PC-3 (cell line): ENCODE measurements around the gene LIM2. TPM values are rescaled to one million over a fixed set of nuclear protein-coding genes. Genes with fewer than 3 reads are reported as not detected.
A peak's percentile ranks its signal among the peaks of the same experiment; 100 is the strongest.

Experiments used
- ATAC-seq: fragments of 200-7000 bp; cut with Tn5 transposase; 2 replicates; pipeline ENCODE4 v1.9.1; 2020; ENCODE audit warnings: mild to moderate bottlenecking, moderate library complexity
- BruUV-seq: library from RNA; stranded (reverse); fragments of 400-500 nt; replicated peaks from 2 replicates; lab custom pipeline; 2021; lab: Mats Ljungman, UMichigan
- CTCF ChIA-PET: fragments of 300-600 bp; sonication (Branson Sonifier 250); formaldehyde crosslinking; loops from one replicate; lab custom pipeline; 2022; ENCODE audit warnings: antibody characterized with exemption; lab: Charles Lee
- POLR2A ChIA-PET: fragments of 300-600 bp; sonication (Branson Sonifier 250); formaldehyde crosslinking; loops from one replicate; lab custom pipeline; 2022; ENCODE audit warnings: antibody characterized with exemption; ENCODE audit not compliant: unreplicated experiment; lab: Charles Lee
- DNase-seq: peaks from one replicate; pipeline ENCODE4 v3.0.0-alpha.2; 2015
- H2AFZ ChIP-seq: fragments of 300-600 bp; sonication (generic); 2 replicates; pipeline ENCODE4 v1.6.0; 2016; ENCODE audit warnings: antibody characterized with exemption, low read length
- H3F3A ChIP-seq: fragments of 300-600 bp; sonication (generic); one replicate; pipeline ENCODE4 v1.6.0; 2017; ENCODE audit warnings: antibody characterized with exemption, low read length, control low read depth, mild to moderate bottlenecking; ENCODE audit not compliant: unreplicated experiment
- H3K27ac ChIP-seq: fragments of 300-600 bp; sonication (generic); 2 replicates; pipeline ENCODE4 v1.5.1; 2016; ENCODE audit warnings: mild to moderate bottlenecking, low read length
- H3K27me3 ChIP-seq: fragments of 300-600 bp; sonication (generic); 2 replicates; pipeline ENCODE4 v1.6.1; 2016; ENCODE audit warnings: low read length, mixed read lengths
- H3K36me3 ChIP-seq: fragments of 300-600 bp; sonication (generic); 2 replicates; pipeline ENCODE4 v1.6.1; 2016; ENCODE audit warnings: low read depth, mixed run types, low read length, mixed read lengths
- H3K4me1 ChIP-seq: fragments of 300-600 bp; sonication (generic); 2 replicates; pipeline ENCODE4 v1.5.1; 2016; ENCODE audit warnings: low read length; ENCODE audit not compliant: insufficient read depth
- H3K4me2 ChIP-seq: fragments of 300-600 bp; sonication (generic); 2 replicates; pipeline ENCODE4 v1.6.0; 2016; ENCODE audit warnings: low read length
- H3K4me3 ChIP-seq: fragments of 300-600 bp; sonication (generic); 2 replicates; pipeline ENCODE4 v1.5.1; 2016; ENCODE audit warnings: mild to moderate bottlenecking, low read length, mixed read lengths
- H3K79me2 ChIP-seq: fragments of 300-600 bp; sonication (generic); 2 replicates; pipeline ENCODE4 v1.6.1; 2017; ENCODE audit warnings: low read length, mixed read lengths
- H3K9ac ChIP-seq: fragments of 300-600 bp; sonication (generic); 2 replicates; pipeline ENCODE4 v1.6.0; 2016; ENCODE audit warnings: mild to moderate bottlenecking, low read length
- H3K9me2 ChIP-seq: fragments of 300-600 bp; sonication (generic); replicated peaks from 2 replicates; pipeline ENCODE4 v1.6.1; 2016; ENCODE audit warnings: mixed run types, low read length, mixed read lengths
- H3K9me3 ChIP-seq: fragments of 300-600 bp; sonication (generic); 2 replicates; pipeline ENCODE4 v1.6.1; 2016; ENCODE audit warnings: low read length, mixed read lengths
- H4K20me1 ChIP-seq: fragments of 300-600 bp; sonication (generic); 2 replicates; pipeline ENCODE4 v1.6.1; 2016; ENCODE audit warnings: low read length, mixed read lengths
- CTCF ChIP-seq: fragments of 300-600 bp; sonication (generic); conservative IDR thresholded peaks from 2 replicates; pipeline ENCODE4 v1.5.1; 2017; ENCODE audit warnings: antibody characterized with exemption, low read depth, mild to moderate bottlenecking, low read length
- EZH2 ChIP-seq: fragments of 300-600 bp; sonication (generic); IDR thresholded peaks from one replicate; pipeline ENCODE4 v1.6.1; 2017; ENCODE audit warnings: antibody characterized with exemption, mild to moderate bottlenecking, low read length; ENCODE audit not compliant: unreplicated experiment
- EZH2phosphoT487 ChIP-seq: fragments of 300-600 bp; sonication (generic); IDR thresholded peaks from 2 replicates; pipeline ENCODE4 v1.6.1; 2018; ENCODE audit warnings: mild to moderate bottlenecking, antibody characterized with exemption, low read length, borderline replicate concordance
- intact Hi-C: fragments of 100-400 bp; cut with micrococcal nuclease; formaldehyde crosslinking; loops from 2 replicates; pipeline ENCODE4 v1.9.0; 2023
- total RNA-seq: library from RNA; depleted of rRNA; stranded (reverse); fragments of >200 nt; gene quantifications from 2 replicates; pipeline ENCODE4 v1.2.3, GENCODE V29; 2014

The LIM2 gene
- total RNA-seq, 1 experiment from 2014 or later: not detected

DNA sequence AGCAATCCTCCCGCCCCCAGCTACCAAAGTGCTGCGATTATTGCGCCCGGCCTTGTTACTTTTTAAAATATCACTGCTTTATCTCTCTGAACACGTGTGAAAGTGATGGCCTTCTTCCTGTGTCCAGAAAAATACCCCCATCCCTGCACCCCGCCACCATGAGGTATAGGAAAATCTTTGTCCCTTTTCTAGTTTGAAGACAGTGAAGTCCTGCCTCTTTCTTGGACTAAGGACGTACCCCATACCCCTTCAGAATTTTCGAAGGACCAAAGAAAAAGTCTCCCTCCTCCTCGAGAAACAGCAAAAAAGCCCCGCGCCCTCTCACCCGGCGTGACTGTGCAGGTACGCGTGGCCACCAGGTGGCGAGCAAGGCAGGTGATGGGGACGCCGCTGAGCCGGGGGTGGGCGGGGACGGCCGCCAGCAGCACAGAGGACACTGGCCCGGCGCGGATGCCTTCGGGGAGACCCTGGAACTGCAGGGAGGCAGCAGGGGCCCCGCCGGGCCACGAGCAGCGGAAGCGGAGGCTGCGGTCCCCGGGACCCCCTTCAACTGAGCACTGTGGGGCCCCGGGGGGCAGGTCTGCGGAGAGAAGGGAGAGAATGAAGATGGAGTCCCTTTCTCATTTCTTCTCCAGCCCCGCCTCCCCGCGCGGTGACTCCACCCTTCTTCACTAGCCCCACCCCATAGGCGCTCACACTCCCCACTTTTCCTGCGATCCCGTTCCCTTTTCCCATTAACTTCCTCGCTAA lies 49.0 kb downstream of the LIM2 start:
- ChIA-PET CTCF (interaction anchor here (1.3 to 1.4 kb wide), 3 partner anchors 21 to 318 kb away, joined by 6 to 12 read pairs (median 9); no protein-coding TSS in a partner anchor), POLR2A (interaction anchor here (0.5 to 1.4 kb wide), 2 partner anchors 19 to 29 kb away, joined by 16 to 26 read pairs; no protein-coding TSS in a partner anchor)
- DNase-seq (peak; percentile 88), ATAC-seq (peak; percentile 76)
- no peaks in the 10 kb centered on the region for H3K36me3 ChIP-seq
- H3F3A ChIP-seq: no peaks in the 10 kb centered on the region
- no peaks in the 10 kb centered on the region for H3K9me3 ChIP-seq
- H2AFZ ChIP-seq: peak overlapping the region; percentile 95
- peak overlapping the region; percentile 88 for H3K4me2 ChIP-seq
- no peaks in the 10 kb centered on the region for H3K27me3 ChIP-seq
- H3K9ac ChIP-seq: peak overlapping the region; percentile 34
- intact Hi-C loops: loop anchor here (1.0 to 5.0 kb wide), 7 partner anchors 29 to 319 kb away; partner anchors contain the start of gene ZNF175
- H3K27ac ChIP-seq: peak overlapping the region; percentile 14; the same call in 1 of the 2 replicates
- H3K4me1 ChIP-seq: peaks cover 16% of the 10 kb centered on the region; the same call in 1 of the 2 replicates
- no TSS peak for BruUV-seq
- peak overlapping the region; percentile 72 for H3K4me3 ChIP-seq
- no peaks in the 10 kb centered on the region for H3K79me2 ChIP-seq
- H4K20me1 ChIP-seq: no peaks in the 10 kb centered on the region
- TF ChIP-seq EZH2phosphoT487: no peak
- no peak for TF ChIP-seq EZH2
- peak; percentile 98 for TF ChIP-seq CTCF
- H3K9me2 ChIP-seq: no peaks in the 10 kb centered on the region

- Histone ChIP-seq H3F3A (no peaks in the 10 kb centered on the region), H4K20me1 (no peaks in the 10 kb centered on the region), H3K4me3 (peak overlapping the region; percentile 72; the same call in 1 of the 2 replicates), H3K4me2 (peak overlapping the region; percentile 88), H3K79me2 (no peaks in the 10 kb centered on the region), H3K4me1 (peaks cover 16% of the 10 kb centered on the region; the same call in 1 of the 2 replicates), H3K9me2 (no peaks in the 10 kb centered on the region), H3K27ac (no peak overlapping the region), H3K27me3 (no peaks in the 10 kb centered on the region), H2AFZ (peak overlapping the region; percentile 95), H3K36me3 (no peaks in the 10 kb centered on the region), H3K9me3 (no peaks in the 10 kb centered on the region), H3K9ac (peak overlapping the region; percentile 34; the same call in 1 of the 2 replicates)
- TSS peak; percentile 44 for BruUV-seq
- TF ChIP-seq CTCF (no peak), EZH2phosphoT487 (no peak), EZH2 (no peak)
- intact Hi-C loops: loop anchor here (5.0 kb wide), 1 partner anchor 179 kb away; no protein-coding TSS in a partner anchor
- DNase-seq (no peak), ATAC-seq (no peak)
- POLR2A ChIA-PET: interaction anchor here (0.5 kb wide), 1 partner anchor 20 kb away, joined by 16 read pairs; no protein-coding TSS in a partner anchor
- CTCF ChIA-PET: no interaction called here
These were observed 49.8 kb downstream of the LIM2 start for GRCh38 chr19:51337861-51338562.
